Measurements from ENCODE around the gene DIS3L2. TPM values are rescaled to one million over a fixed set of nuclear protein-coding genes. Genes with fewer than 3 reads are reported as not detected.
"Not testable (repeated sequence)": the region's sequence is repeated elsewhere in the genome, so short reads cannot be mapped to it uniquely, and the experiment has no call there.

The DIS3L2 gene
- total RNA-seq, 1 donor from 2014 or later: 17.0 TPM

DNA sequence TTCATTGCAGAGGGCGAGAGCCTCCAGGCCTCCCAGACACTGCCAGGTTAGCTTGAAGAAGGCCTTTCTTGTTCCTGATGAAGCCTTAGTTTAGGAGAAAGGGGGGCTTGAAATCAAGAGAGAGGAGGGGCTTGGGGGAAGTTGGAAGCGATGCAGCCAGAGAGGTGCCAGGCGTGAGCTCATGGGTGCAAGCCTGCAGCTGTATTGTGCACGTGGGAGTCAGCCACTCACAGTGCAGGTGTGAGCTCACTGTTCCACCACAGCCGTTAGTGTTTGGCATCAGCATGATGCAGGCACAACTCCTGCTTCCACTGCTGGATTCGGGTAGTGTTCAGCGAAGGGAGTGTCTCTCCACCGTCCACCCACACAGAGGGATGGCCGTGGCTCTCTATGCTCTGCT lies 348.6 kb downstream of the DIS3L2 start:
- intact Hi-C loops (cut with micrococcal nuclease): no loop called here
- TF ChIP-seq, protein P1, sequence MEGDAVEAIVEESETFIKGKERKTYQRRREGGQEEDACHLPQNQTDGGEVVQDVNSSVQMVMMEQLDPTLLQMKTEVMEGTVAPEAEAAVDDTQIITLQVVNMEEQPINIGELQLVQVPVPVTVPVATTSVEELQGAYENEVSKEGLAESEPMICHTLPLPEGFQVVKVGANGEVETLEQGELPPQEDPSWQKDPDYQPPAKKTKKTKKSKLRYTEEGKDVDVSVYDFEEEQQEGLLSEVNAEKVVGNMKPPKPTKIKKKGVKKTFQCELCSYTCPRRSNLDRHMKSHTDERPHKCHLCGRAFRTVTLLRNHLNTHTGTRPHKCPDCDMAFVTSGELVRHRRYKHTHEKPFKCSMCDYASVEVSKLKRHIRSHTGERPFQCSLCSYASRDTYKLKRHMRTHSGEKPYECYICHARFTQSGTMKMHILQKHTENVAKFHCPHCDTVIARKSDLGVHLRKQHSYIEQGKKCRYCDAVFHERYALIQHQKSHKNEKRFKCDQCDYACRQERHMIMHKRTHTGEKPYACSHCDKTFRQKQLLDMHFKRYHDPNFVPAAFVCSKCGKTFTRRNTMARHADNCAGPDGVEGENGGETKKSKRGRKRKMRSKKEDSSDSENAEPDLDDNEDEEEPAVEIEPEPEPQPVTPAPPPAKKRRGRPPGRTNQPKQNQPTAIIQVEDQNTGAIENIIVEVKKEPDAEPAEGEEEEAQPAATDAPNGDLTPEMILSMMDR (IDR thresholded peaks at IDR 0.05; ENCODE audit: borderline replicate concordance): no peak
- Histone ChIP-seq H3K27me3 (ENCODE audit: low read depth) (no peaks in the 10 kb centered on the region), H3K9me3 (replicated peaks) (peaks cover 20% of the 10 kb centered on the region), H3K27ac (replicated peaks) (no peak overlapping the region), H3K36me3 (peaks cover 6% of the 10 kb centered on the region), H3K4me1 (peaks cover 6% of the 10 kb centered on the region), H3K4me3 (no peak overlapping the region)
- no peak for DNase-seq

DNA sequence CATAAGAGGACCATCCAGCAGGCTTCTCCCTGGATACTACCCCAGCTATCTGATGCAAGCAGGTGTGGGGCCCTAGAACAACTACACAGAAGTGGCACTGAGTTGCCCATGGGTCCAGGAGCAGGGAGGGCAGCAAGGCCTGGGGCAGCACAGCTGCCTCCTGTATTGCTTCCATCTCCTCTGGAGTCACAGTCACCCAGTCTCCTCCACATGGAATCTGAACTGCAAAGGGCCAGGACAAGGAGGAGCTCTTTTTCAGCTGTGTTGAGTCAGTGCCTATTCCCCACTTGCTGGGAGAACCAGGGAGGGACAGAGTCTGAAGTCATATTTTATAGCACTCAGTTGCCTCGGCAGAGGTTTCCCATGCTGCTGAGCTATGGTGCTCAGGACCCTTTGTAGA lies 349.2 kb downstream of the DIS3L2 start:
- intact Hi-C loops (cut with micrococcal nuclease): no loop called here
- Histone ChIP-seq H3K4me1 (peaks cover 11% of the 10 kb centered on the region), H3K4me3 (no peak overlapping the region), H3K27ac (replicated peaks) (no peak overlapping the region), H3K36me3 (peaks cover 6% of the 10 kb centered on the region), H3K9me3 (replicated peaks) (peaks cover 20% of the 10 kb centered on the region), H3K27me3 (ENCODE audit: low read depth) (no peaks in the 10 kb centered on the region)
- TF ChIP-seq, protein P1 (IDR thresholded peaks at IDR 0.05; ENCODE audit: borderline replicate concordance): no peak
- no peak for DNase-seq

DNA sequence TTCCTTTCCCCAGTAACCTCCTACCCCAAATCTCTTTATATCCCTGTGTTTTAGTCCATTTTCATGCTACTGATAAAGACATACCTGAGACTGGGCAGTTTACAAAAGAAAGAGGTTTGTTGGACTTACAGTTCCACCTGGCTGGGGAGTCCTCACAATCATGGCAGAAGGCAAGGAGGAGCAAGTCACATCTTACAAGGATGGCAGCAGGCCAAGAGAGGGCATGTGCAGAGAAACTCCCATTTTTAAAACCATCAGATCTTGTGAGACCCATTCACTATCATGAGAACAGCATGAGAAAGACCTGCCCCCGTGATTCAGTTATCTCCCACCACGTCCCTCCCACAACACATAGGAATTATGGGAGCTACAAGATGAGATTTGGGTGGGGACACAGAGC lies 352.1 kb downstream of the DIS3L2 start:
- H3K27me3 ChIP-seq (ENCODE audit: low read depth); DNase-seq; intact Hi-C loops (cut with micrococcal nuclease); H3K4me3 ChIP-seq; H3K27ac ChIP-seq (replicated peaks); H3K36me3 ChIP-seq: not testable (repeated sequence)
- peaks cover 28% of the 10 kb centered on the region for H3K4me1 ChIP-seq
- peaks cover 20% of the 10 kb centered on the region for H3K9me3 ChIP-seq (replicated peaks)

DNA sequence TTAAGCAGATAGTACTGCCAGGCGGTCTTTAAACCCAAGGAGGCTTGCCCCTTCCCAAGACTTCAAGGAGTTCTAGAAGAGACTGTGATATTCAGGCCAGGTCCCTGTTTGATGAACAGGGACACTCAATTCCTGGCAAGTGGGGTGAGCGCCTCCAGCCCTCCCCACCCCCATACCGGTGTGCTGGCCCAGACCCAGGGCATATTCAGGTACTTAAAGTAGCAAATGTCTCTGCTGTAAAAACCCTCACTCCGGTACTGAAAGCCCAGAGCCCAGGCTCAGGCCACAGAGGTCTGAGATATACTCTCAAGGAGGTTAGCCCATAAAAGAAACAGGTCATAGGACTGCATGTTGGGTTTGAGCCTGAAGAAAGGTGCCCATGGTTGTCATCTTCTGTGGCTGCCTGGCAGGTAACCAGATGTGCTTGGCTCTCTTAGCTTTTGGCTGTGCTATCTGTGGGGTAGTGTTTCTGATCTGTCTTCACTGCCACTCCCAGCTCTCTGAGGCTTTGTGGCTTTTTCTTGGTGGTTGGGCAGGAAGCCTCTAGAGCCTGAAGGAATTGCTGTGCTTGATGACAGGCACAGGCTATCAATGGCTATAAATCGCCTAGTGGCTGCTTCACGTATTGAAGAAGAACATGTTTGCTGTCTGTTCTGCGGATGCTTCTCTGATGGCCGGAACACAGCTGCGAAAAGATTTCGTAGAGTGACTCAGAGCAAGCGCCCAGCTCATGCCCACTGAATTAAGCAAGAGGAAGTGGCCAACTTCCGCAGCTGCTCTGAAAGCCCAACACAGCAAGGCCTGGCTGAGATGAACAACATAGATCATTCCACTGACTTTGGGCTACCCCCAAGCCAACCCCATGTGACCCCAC lies 353.8 kb downstream of the DIS3L2 start:
- H3K27ac ChIP-seq (replicated peaks): peak overlapping the region; percentile 48
- no peak overlapping the region for H3K4me3 ChIP-seq
- intact Hi-C loops (cut with micrococcal nuclease): no loop called here
- peaks cover 35% of the 10 kb centered on the region for H3K4me1 ChIP-seq
- peaks cover 20% of the 10 kb centered on the region for H3K9me3 ChIP-seq (replicated peaks)
- TF ChIP-seq, protein P1 (IDR thresholded peaks at IDR 0.05; ENCODE audit: borderline replicate concordance): peak; percentile 10
- H3K27me3 ChIP-seq (ENCODE audit: low read depth): no peaks in the 10 kb centered on the region
- peaks cover 4% of the 10 kb centered on the region for H3K36me3 ChIP-seq
- DNase-seq: peak; percentile 41

DNA sequence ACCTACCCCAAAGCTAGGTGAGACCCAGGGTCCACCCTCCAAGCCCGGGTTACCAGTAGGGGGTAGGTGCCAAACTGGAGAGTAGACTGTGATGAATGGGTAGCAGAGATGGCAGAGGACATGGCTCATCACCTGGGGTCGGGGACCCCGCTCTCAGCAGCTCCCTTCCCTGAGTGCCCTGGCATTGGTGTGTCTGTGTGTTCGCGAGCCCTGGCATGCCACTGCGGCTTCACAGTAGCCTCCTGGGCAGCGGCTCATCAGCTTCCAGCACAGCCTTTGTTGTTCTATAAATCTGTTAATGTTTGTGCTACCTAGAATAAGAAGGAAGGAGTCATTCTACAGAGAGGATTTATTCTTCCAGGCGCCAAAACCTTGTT lies 354.4 kb downstream of the DIS3L2 start:
- H3K4me1 ChIP-seq: peaks cover 35% of the 10 kb centered on the region

More for the DNA sequence above, 354.4 kb downstream of the DIS3L2 start:
- no peaks in the 10 kb centered on the region for H3K27me3 ChIP-seq (ENCODE audit: low read depth)
- peaks cover 20% of the 10 kb centered on the region for H3K9me3 ChIP-seq (replicated peaks)
- intact Hi-C loops (cut with micrococcal nuclease): no loop called here
- peak overlapping the region; percentile 48 for H3K27ac ChIP-seq (replicated peaks)
- H3K4me3 ChIP-seq: no peak overlapping the region
- DNase-seq: no peak
- TF ChIP-seq, protein P1 (IDR thresholded peaks at IDR 0.05; ENCODE audit: borderline replicate concordance): no peak
- H3K36me3 ChIP-seq: peaks cover 4% of the 10 kb centered on the region

All from left ventricle myocardium inferior (tissue), 1 donor.